H9 (cell line): ENCODE measurements around the gene KLHL2. TPM values are rescaled to one million over a fixed set of nuclear protein-coding genes. Genes with fewer than 3 reads are reported as not detected.
"Not testable (repeated sequence)": the region's sequence is repeated elsewhere in the genome, so short reads cannot be mapped to it uniquely, and the experiment has no call there.

Experiments
- DNase-seq: peaks from one replicate; pipeline ENCODE4 v3.0.0-alpha.2; 2017
- H2AFZ ChIP-seq: one replicate; pipeline ENCODE4 v1.6.1; 2013; ENCODE audit warnings: mild to moderate bottlenecking, low read length, control low read depth, moderate library complexity
- H2AK5ac ChIP-seq: 2 replicates; pipeline ENCODE4 v1.6.1; 2013; ENCODE audit warnings: low read length, control low read depth, mixed read lengths; ENCODE audit not compliant: insufficient read length
- H2BK120ac ChIP-seq: one replicate; pipeline ENCODE4 v1.6.1; 2013; ENCODE audit warnings: low read depth, mild to moderate bottlenecking, low read length, control low read depth, inconsistent platforms; ENCODE audit not compliant: poor library complexity, severe bottlenecking
- H2BK12ac ChIP-seq: 2 replicates; pipeline ENCODE4 v1.6.1; 2013; ENCODE audit warnings: low read length, control low read depth, mixed read lengths, low read depth; ENCODE audit not compliant: insufficient read length
- H2BK15ac ChIP-seq: 2 replicates; pipeline ENCODE4 v1.6.1; 2013; ENCODE audit warnings: low read depth, low read length, control low read depth
- H2BK20ac ChIP-seq: one replicate; pipeline ENCODE4 v1.6.1; 2013; ENCODE audit warnings: low read depth, mild to moderate bottlenecking, low read length, control low read depth, inconsistent platforms; ENCODE audit not compliant: poor library complexity, severe bottlenecking
- H2BK5ac ChIP-seq: 2 replicates; pipeline ENCODE4 v1.6.1; 2013; ENCODE audit warnings: low read length, control low read depth, mixed read lengths; ENCODE audit not compliant: insufficient read length
- H3K14ac ChIP-seq: 2 replicates; pipeline ENCODE4 v1.6.1; 2013; ENCODE audit warnings: low read length, control low read depth; ENCODE audit not compliant: insufficient read depth
- H3K18ac ChIP-seq: 2 replicates; pipeline ENCODE4 v1.6.1; 2013; ENCODE audit warnings: low read depth, mild to moderate bottlenecking, mixed read lengths, low read length, control low read depth; ENCODE audit not compliant: insufficient read length
- H3K23ac ChIP-seq: 2 replicates; pipeline ENCODE4 v1.6.1; 2013; ENCODE audit warnings: low read length, control low read depth, mixed read lengths, low read depth; ENCODE audit not compliant: insufficient read length
- H3K23me2 ChIP-seq: 2 replicates; pipeline ENCODE4 v1.6.1; 2013; ENCODE audit warnings: low read depth, mild to moderate bottlenecking, mixed read lengths, low read length, control low read depth; ENCODE audit not compliant: insufficient read length, poor library complexity, severe bottlenecking
- H3K27ac ChIP-seq: 2 replicates; pipeline ENCODE4 v1.5.1; 2013; ENCODE audit warnings: low read length, control low read depth, mixed read lengths, low read depth; ENCODE audit not compliant: insufficient read length
- H3K27me3 ChIP-seq: 2 replicates; pipeline ENCODE4 v1.6.1; 2013; ENCODE audit warnings: low read length, control low read depth, inconsistent platforms; ENCODE audit not compliant: insufficient read depth
- H3K4ac ChIP-seq: 2 replicates; pipeline ENCODE4 v1.6.1; 2013; ENCODE audit warnings: low read depth, mild to moderate bottlenecking, control low read depth, inconsistent platforms, low read length, moderate library complexity
- H3K4me1 ChIP-seq: 2 replicates; pipeline ENCODE4 v1.6.1; 2013; ENCODE audit warnings: low read length, control low read depth, inconsistent platforms; ENCODE audit not compliant: insufficient read depth
- H3K4me2 ChIP-seq: 2 replicates; pipeline ENCODE4 v1.6.1; 2013; ENCODE audit warnings: low read length, control low read depth, mixed read lengths; ENCODE audit not compliant: insufficient read length, insufficient read depth
- H3K56ac ChIP-seq: 2 replicates; pipeline ENCODE4 v1.6.1; 2013; ENCODE audit warnings: low read depth, mild to moderate bottlenecking, mixed read lengths, low read length, control low read depth; ENCODE audit not compliant: insufficient read length
- H3K79me1 ChIP-seq: 2 replicates; pipeline ENCODE4 v1.6.1; 2013; ENCODE audit warnings: low read depth, mild to moderate bottlenecking, moderate library complexity, low read length, control low read depth, inconsistent platforms; ENCODE audit not compliant: insufficient read depth, poor library complexity, severe bottlenecking
- H3K79me2 ChIP-seq: 2 replicates; pipeline ENCODE4 v1.6.1; 2013; ENCODE audit warnings: low read length, control low read depth, inconsistent platforms; ENCODE audit not compliant: insufficient read depth
- H3K9ac ChIP-seq: 2 replicates; pipeline ENCODE4 v1.6.1; 2013; ENCODE audit warnings: low read length, control low read depth, mixed read lengths; ENCODE audit not compliant: insufficient read length; ENCODE audit errors: extremely low read depth
- H3K9me3 ChIP-seq: one replicate; pipeline ENCODE4 v1.6.1; 2013; ENCODE audit warnings: low read depth, low read length, inconsistent platforms; ENCODE audit not compliant: control insufficient read depth
- H3T11ph ChIP-seq: one replicate; pipeline ENCODE4 v1.6.1; 2013; ENCODE audit warnings: mild to moderate bottlenecking, low read length, control low read depth, inconsistent platforms
- H4K20me1 ChIP-seq: one replicate; pipeline ENCODE4 v1.6.1; 2013; ENCODE audit not compliant: control insufficient read depth, insufficient read length, insufficient read depth
- H4K5ac ChIP-seq: 2 replicates; pipeline ENCODE4 v1.6.1; 2013; ENCODE audit warnings: low read depth, mild to moderate bottlenecking, mixed read lengths, low read length, control low read depth; ENCODE audit not compliant: insufficient read length
- H4K8ac ChIP-seq: replicated peaks from 2 replicates; pipeline ENCODE4 v1.6.1; 2013; ENCODE audit warnings: low read length, control low read depth, mixed read lengths, low read depth; ENCODE audit not compliant: insufficient read length
- H4K91ac ChIP-seq: 2 replicates; pipeline ENCODE4 v1.6.1; 2013; ENCODE audit warnings: low read depth, mild to moderate bottlenecking, moderate library complexity, mixed read lengths, low read length, control low read depth; ENCODE audit not compliant: insufficient read length
- H3K27ac Mint-ChIP-seq, 3 experiments: 2 replicates in 2 of 3; 3 replicates in 1 of 3; pipeline ENCODE4 v1.8.0; 2020 to 2021; ENCODE audit warnings: mixed read lengths in 3 of 3, mild to moderate bottlenecking in 1 of 3, moderate library complexity in 1 of 3
- H3K27me3 Mint-ChIP-seq: 2 replicates; pipeline ENCODE4 v1.8.0; 2021; ENCODE audit warnings: low read depth, mild to moderate bottlenecking, moderate library complexity, mixed read lengths
- H3K36me3 Mint-ChIP-seq, 3 experiments: 2 replicates in 2 of 3; 3 replicates in 1 of 3; pipeline ENCODE4 v1.8.0; 2020 to 2021; ENCODE audit warnings: low read depth in 3 of 3, mixed read lengths in 3 of 3; ENCODE audit not compliant: insufficient read depth in 1 of 3
- H3K4me1 Mint-ChIP-seq, 2 experiments: 2 replicates each; pipeline ENCODE4 v1.8.0; 2020; ENCODE audit warnings: mixed read lengths in 2 of 2
- H3K4me3 Mint-ChIP-seq, 2 experiments: 2 replicates in 1 of 2; 3 replicates in 1 of 2; pipeline ENCODE4 v1.8.0; 2020 to 2021; ENCODE audit warnings: mild to moderate bottlenecking in 2 of 2, mixed read lengths in 2 of 2, moderate library complexity in 1 of 2
- H3K9me3 Mint-ChIP-seq, 2 experiments: 2 replicates in 1 of 2; 3 replicates in 1 of 2; pipeline ENCODE4 v1.8.0; 2020; ENCODE audit warnings: mild to moderate bottlenecking in 2 of 2, mixed read lengths in 2 of 2, moderate library complexity in 1 of 2
- WGBS: extraction: QIAGEN DNeasy Blood & Tissue Kit; methylation state at CpG from one replicate; pipeline ENCODE4 v1.1.7; 2013; ENCODE audit warnings: missing lambda C conversion rate, low lambda C conversion rate, mixed read lengths; ENCODE audit not compliant: insufficient read length; ENCODE audit errors: extremely low coverage; 5-methylcytosine and 5-hydroxymethylcytosine counted together
- total RNA-seq: library from RNA; stranded (reverse); gene quantifications from 2 replicates; pipeline ENCODE4 v1.2.1, GENCODE V29; 2021

KLHL2 gene
- total RNA-seq, 1 experiment from 2014 or later: 14.3 TPM

- not testable (repeated sequence) for H3K9ac ChIP-seq, H3K4me3 Mint-ChIP-seq, H3K14ac ChIP-seq, H4K8ac ChIP-seq, H3K79me2 ChIP-seq, H3K4ac ChIP-seq, H4K5ac ChIP-seq, H2BK120ac ChIP-seq, H2BK5ac ChIP-seq, H3K4me2 ChIP-seq, H3K23ac ChIP-seq, H3K4me1 ChIP-seq, H2BK15ac ChIP-seq, H4K91ac ChIP-seq, H3K9me3 ChIP-seq, H2AFZ ChIP-seq, H3K79me1 ChIP-seq, H2AK5ac ChIP-seq, H2BK20ac ChIP-seq, H2BK12ac ChIP-seq, H3K23me2 ChIP-seq, H3K27me3 ChIP-seq, H3K27me3 Mint-ChIP-seq, H3K18ac ChIP-seq, H3K27ac Mint-ChIP-seq, H4K20me1 ChIP-seq, H3K27ac ChIP-seq, DNase-seq, H3K56ac ChIP-seq, H3T11ph ChIP-seq
- H3K4me1 Mint-ChIP-seq: peaks cover 7 to 12% of the 10 kb centered on the region in 2 experiments
- H3K9me3 Mint-ChIP-seq: peaks cover 15% of the 10 kb centered on the region in 2 experiments
- H3K36me3 Mint-ChIP-seq: peaks cover 20 to 27% (median 25%) of the 10 kb centered on the region in 3 experiments
- WGBS: no CpG with 5 or more reads among the region's 3 CpGs
Measured at GRCh38 chr4:165284697-165285096, 77.3 kb downstream of the KLHL2 start.

- not testable (repeated sequence) for H2AFZ ChIP-seq, H2BK120ac ChIP-seq, H2BK15ac ChIP-seq, H3K27me3 Mint-ChIP-seq, H3K14ac ChIP-seq, H2AK5ac ChIP-seq, H3K56ac ChIP-seq, H3K79me2 ChIP-seq, H4K91ac ChIP-seq, H2BK5ac ChIP-seq, H3K27ac Mint-ChIP-seq, H3K23ac ChIP-seq, H3T11ph ChIP-seq, H3K27ac ChIP-seq, H3K4me1 ChIP-seq, H3K9me3 ChIP-seq, H3K4me3 Mint-ChIP-seq, H3K23me2 ChIP-seq, H3K18ac ChIP-seq, DNase-seq, H3K79me1 ChIP-seq, H3K4ac ChIP-seq, H4K8ac ChIP-seq, H4K20me1 ChIP-seq, H3K4me1 Mint-ChIP-seq, H2BK20ac ChIP-seq, H3K27me3 ChIP-seq, H2BK12ac ChIP-seq, H4K5ac ChIP-seq, H3K4me2 ChIP-seq, H3K9ac ChIP-seq
- no CpG with 5 or more reads among the region's 4 CpGs for WGBS
- Mint-ChIP-seq H3K9me3 (peaks cover 15% of the 10 kb centered on the region in 2 experiments), H3K36me3 (peaks cover 20 to 27% (median 25%) of the 10 kb centered on the region in 3 experiments)
Measured at GRCh38 chr4:165286619-165287340, 79.4 kb downstream of the KLHL2 start.
